MM.1S (cell line): Measurements from ENCODE around the gene CCDC102A.

Experiments
- DNase-seq: peaks from one replicate; pipeline ENCODE4 v3.0.0-alpha.2; 2015
- H2AFZ ChIP-seq: fragments of 300-600 bp; sonication (generic); 2 replicates; pipeline ENCODE4 v1.6.0; 2016; ENCODE audit warnings: antibody characterized with exemption, low read length
- H3F3A ChIP-seq: fragments of 300-600 bp; sonication (generic); 2 replicates; pipeline ENCODE4 v1.6.1; 2016; ENCODE audit warnings: mild to moderate bottlenecking, antibody characterized with exemption, low read length, moderate library complexity, mixed read lengths; ENCODE audit not compliant: insufficient read depth
- H3K27ac ChIP-seq: fragments of 300-600 bp; sonication (generic); 2 replicates; pipeline ENCODE4 v1.5.1; 2016; ENCODE audit warnings: mild to moderate bottlenecking, low read length
- H3K27me3 ChIP-seq: fragments of 300-600 bp; sonication (generic); replicated peaks from 2 replicates; pipeline ENCODE4 v1.6.0; 2016; ENCODE audit warnings: low read length; ENCODE audit not compliant: insufficient read depth
- H3K36me3 ChIP-seq: fragments of 300-600 bp; sonication (generic); replicated peaks from 2 replicates; pipeline ENCODE4 v1.6.1; 2016; ENCODE audit warnings: mild to moderate bottlenecking, low read length, mixed read lengths; ENCODE audit not compliant: insufficient read depth
- H3K4me1 ChIP-seq: fragments of 300-600 bp; sonication (generic); 2 replicates; pipeline ENCODE4 v1.6.1; 2016; ENCODE audit warnings: low read length, mixed read lengths
- H3K4me2 ChIP-seq: fragments of 300-600 bp; sonication (generic); 2 replicates; pipeline ENCODE4 v1.6.0; 2016; ENCODE audit warnings: low read depth, low read length
- H3K4me3 ChIP-seq: fragments of 300-600 bp; sonication (generic); 2 replicates; pipeline ENCODE4 v1.5.1; 2016; ENCODE audit warnings: low read length, mixed read lengths
- H3K79me2 ChIP-seq: fragments of 300-600 bp; sonication (generic); 2 replicates; pipeline ENCODE4 v1.6.1; 2016; ENCODE audit warnings: mixed run types, low read length, mixed read lengths
- H3K9ac ChIP-seq: fragments of 300-600 bp; sonication (generic); 2 replicates; pipeline ENCODE4 v1.6.1; 2016; ENCODE audit warnings: low read length, mixed read lengths
- H3K9me2 ChIP-seq: fragments of 300-600 bp; sonication (generic); replicated peaks from 2 replicates; pipeline ENCODE4 v1.6.1; 2016; ENCODE audit warnings: mild to moderate bottlenecking, low read length, mixed read lengths; ENCODE audit not compliant: insufficient read depth
- H3K9me3 ChIP-seq: fragments of 300-600 bp; sonication (generic); replicated peaks from 2 replicates; pipeline ENCODE4 v1.6.1; 2016; ENCODE audit warnings: mild to moderate bottlenecking, low read length, mixed read lengths; ENCODE audit not compliant: insufficient read depth
- H4K20me1 ChIP-seq: fragments of 300-600 bp; sonication (generic); 2 replicates; pipeline ENCODE4 v1.6.1; 2016; ENCODE audit warnings: mild to moderate bottlenecking, low read length, moderate library complexity, mixed read lengths; ENCODE audit not compliant: insufficient read depth
- CTCF ChIP-seq: fragments of 300-600 bp; sonication (generic); IDR thresholded peaks from 2 replicates; pipeline ENCODE4 v1.5.1; 2016; ENCODE audit warnings: antibody characterized with exemption, low read length, mixed read lengths
- EZH2 ChIP-seq: fragments of 300-600 bp; sonication (generic); optimal IDR thresholded peaks from 2 replicates; pipeline ENCODE3; 2017; ENCODE audit warnings: low read depth, mild to moderate bottlenecking, antibody characterized with exemption, low read length, mixed read lengths
- EZH2phosphoT487 ChIP-seq: fragments of 300-600 bp; sonication (generic); IDR thresholded peaks from 2 replicates; pipeline ENCODE4 v1.6.1; 2018; ENCODE audit warnings: antibody characterized with exemption, low read length

Gene CCDC102A

GRCh38 chr16:57556941-57557541, 20.7 kb upstream of the CCDC102A start:
- no peaks in the 10 kb centered on the region for H3K9me2 ChIP-seq
- H3K4me1 ChIP-seq = no peaks in the 10 kb centered on the region; the same call in 1 of the 2 replicates
- TF ChIP-seq CTCF = no peak
- no peak for TF ChIP-seq EZH2
- H3K79me2 ChIP-seq = peaks cover 34% of the 10 kb centered on the region
- DNase-seq = no peak
- H2AFZ ChIP-seq = no peak overlapping the region
- no peaks in the 10 kb centered on the region for H3K9me3 ChIP-seq
- no peaks in the 10 kb centered on the region for H3K36me3 ChIP-seq
- H4K20me1 ChIP-seq = no peaks in the 10 kb centered on the region; the same call in 1 of the 2 replicates
- no peaks in the 10 kb centered on the region for H3F3A ChIP-seq
- no peak overlapping the region for H3K4me3 ChIP-seq
- no peak overlapping the region for H3K27ac ChIP-seq
- no peaks in the 10 kb centered on the region for H3K27me3 ChIP-seq
- no peak overlapping the region for H3K9ac ChIP-seq
- H3K4me2 ChIP-seq = no peak overlapping the region

DNA sequence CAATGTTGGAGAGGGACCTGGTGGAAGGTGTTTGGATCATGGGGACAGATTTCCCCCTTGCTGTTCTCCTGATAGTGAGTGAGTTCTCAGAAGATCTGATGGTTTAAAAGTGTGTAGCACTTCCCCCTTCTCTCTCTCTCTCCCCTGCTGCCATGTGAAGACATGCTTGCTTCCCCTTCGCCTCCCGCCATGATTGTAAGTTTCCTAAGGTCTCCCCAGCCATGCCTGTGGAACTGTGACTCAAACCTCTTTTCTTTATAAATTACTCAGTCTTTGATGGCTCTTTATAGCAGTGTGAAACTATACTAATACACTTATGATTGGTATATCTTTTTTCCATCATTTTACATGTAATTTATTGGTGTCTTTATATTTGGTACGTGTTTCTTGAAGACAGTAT, 19.5 kb upstream of the CCDC102A start:
- Histone ChIP-seq H3F3A (no peaks in the 10 kb centered on the region), H3K79me2 (peaks cover 34% of the 10 kb centered on the region)

GRCh38 chr16:57551057-57551456, 14.7 kb upstream of the CCDC102A start:
- Histone ChIP-seq H3K27ac (no peak overlapping the region), H2AFZ (no peak overlapping the region), H3K4me2 (no peak overlapping the region), H3K9ac (no peak overlapping the region), H3K27me3 (no peaks in the 10 kb centered on the region), H3K36me3 (no peaks in the 10 kb centered on the region), H4K20me1 (no peaks in the 10 kb centered on the region), H3F3A (no peaks in the 10 kb centered on the region), H3K4me1 (peaks cover 21% of the 10 kb centered on the region), H3K9me3 (no peaks in the 10 kb centered on the region), H3K4me3 (no peak overlapping the region), H3K9me2 (no peaks in the 10 kb centered on the region), H3K79me2 (peaks cover 26% of the 10 kb centered on the region)
- TF ChIP-seq CTCF (no peak), EZH2phosphoT487 (no peak), EZH2 (no peak)
- no peak for DNase-seq

More for the DNA sequence above, 19.5 kb upstream of the CCDC102A start:
- Histone ChIP-seq H2AFZ (no peak overlapping the region), H4K20me1 (no peaks in the 10 kb centered on the region), H3K4me1 (no peaks in the 10 kb centered on the region; the same call in 1 of the 2 replicates), H3K4me2 (no peak overlapping the region), H3K9ac (no peak overlapping the region), H3K36me3 (no peaks in the 10 kb centered on the region), H3K9me2 (no peaks in the 10 kb centered on the region), H3K4me3 (no peak overlapping the region), H3K9me3 (no peaks in the 10 kb centered on the region), H3K27ac (no peak overlapping the region), H3K27me3 (no peaks in the 10 kb centered on the region)
- no peak for TF ChIP-seq EZH2
- no peak for TF ChIP-seq EZH2phosphoT487
- no peak for TF ChIP-seq CTCF
- no peak for DNase-seq
